PC-3 (cell line): ENCODE measurements around the gene ELF2. TPM values are rescaled to one million over a fixed set of nuclear protein-coding genes. Genes with fewer than 3 reads are reported as not detected.

Experiments used
- ATAC-seq: fragments of 200-7000 bp; cut with Tn5 transposase; 2 replicates; pipeline ENCODE4 v1.9.1; 2020; ENCODE audit warnings: mild to moderate bottlenecking, moderate library complexity
- BruUV-seq: library from RNA; stranded (reverse); fragments of 400-500 nt; replicated peaks from 2 replicates; lab custom pipeline; 2021; lab: Mats Ljungman, UMichigan
- CTCF ChIA-PET: fragments of 300-600 bp; sonication (Branson Sonifier 250); formaldehyde crosslinking; loops from one replicate; lab custom pipeline; 2022; ENCODE audit warnings: antibody characterized with exemption; lab: Charles Lee
- POLR2A ChIA-PET: fragments of 300-600 bp; sonication (Branson Sonifier 250); formaldehyde crosslinking; loops from one replicate; lab custom pipeline; 2022; ENCODE audit warnings: antibody characterized with exemption; ENCODE audit not compliant: unreplicated experiment; lab: Charles Lee
- DNase-seq: peaks from one replicate; pipeline ENCODE4 v3.0.0-alpha.2; 2015
- H2AFZ ChIP-seq: fragments of 300-600 bp; sonication (generic); 2 replicates; pipeline ENCODE4 v1.6.0; 2016; ENCODE audit warnings: antibody characterized with exemption, low read length
- H3F3A ChIP-seq: fragments of 300-600 bp; sonication (generic); one replicate; pipeline ENCODE4 v1.6.0; 2017; ENCODE audit warnings: antibody characterized with exemption, low read length, control low read depth, mild to moderate bottlenecking; ENCODE audit not compliant: unreplicated experiment
- H3K27ac ChIP-seq: fragments of 300-600 bp; sonication (generic); 2 replicates; pipeline ENCODE4 v1.5.1; 2016; ENCODE audit warnings: mild to moderate bottlenecking, low read length
- H3K27me3 ChIP-seq: fragments of 300-600 bp; sonication (generic); 2 replicates; pipeline ENCODE4 v1.6.1; 2016; ENCODE audit warnings: low read length, mixed read lengths
- H3K36me3 ChIP-seq: fragments of 300-600 bp; sonication (generic); 2 replicates; pipeline ENCODE4 v1.6.1; 2016; ENCODE audit warnings: low read depth, mixed run types, low read length, mixed read lengths
- H3K4me1 ChIP-seq: fragments of 300-600 bp; sonication (generic); 2 replicates; pipeline ENCODE4 v1.5.1; 2016; ENCODE audit warnings: low read length; ENCODE audit not compliant: insufficient read depth
- H3K4me2 ChIP-seq: fragments of 300-600 bp; sonication (generic); 2 replicates; pipeline ENCODE4 v1.6.0; 2016; ENCODE audit warnings: low read length
- H3K4me3 ChIP-seq: fragments of 300-600 bp; sonication (generic); 2 replicates; pipeline ENCODE4 v1.5.1; 2016; ENCODE audit warnings: mild to moderate bottlenecking, low read length, mixed read lengths
- H3K79me2 ChIP-seq: fragments of 300-600 bp; sonication (generic); 2 replicates; pipeline ENCODE4 v1.6.1; 2017; ENCODE audit warnings: low read length, mixed read lengths
- H3K9ac ChIP-seq: fragments of 300-600 bp; sonication (generic); 2 replicates; pipeline ENCODE4 v1.6.0; 2016; ENCODE audit warnings: mild to moderate bottlenecking, low read length
- H3K9me2 ChIP-seq: fragments of 300-600 bp; sonication (generic); replicated peaks from 2 replicates; pipeline ENCODE4 v1.6.1; 2016; ENCODE audit warnings: mixed run types, low read length, mixed read lengths
- H3K9me3 ChIP-seq: fragments of 300-600 bp; sonication (generic); 2 replicates; pipeline ENCODE4 v1.6.1; 2016; ENCODE audit warnings: low read length, mixed read lengths
- H4K20me1 ChIP-seq: fragments of 300-600 bp; sonication (generic); 2 replicates; pipeline ENCODE4 v1.6.1; 2016; ENCODE audit warnings: low read length, mixed read lengths
- EZH2 ChIP-seq: fragments of 300-600 bp; sonication (generic); IDR thresholded peaks from one replicate; pipeline ENCODE4 v1.6.1; 2017; ENCODE audit warnings: antibody characterized with exemption, mild to moderate bottlenecking, low read length; ENCODE audit not compliant: unreplicated experiment
- EZH2phosphoT487 ChIP-seq: fragments of 300-600 bp; sonication (generic); IDR thresholded peaks from 2 replicates; pipeline ENCODE4 v1.6.1; 2018; ENCODE audit warnings: mild to moderate bottlenecking, antibody characterized with exemption, low read length, borderline replicate concordance
- intact Hi-C: fragments of 100-400 bp; cut with micrococcal nuclease; formaldehyde crosslinking; loops from 2 replicates; pipeline ENCODE4 v1.9.0; 2023
- total RNA-seq: library from RNA; depleted of rRNA; stranded (reverse); fragments of >200 nt; gene quantifications from 2 replicates; pipeline ENCODE4 v1.2.3, GENCODE V29; 2014
- TF ChIP-seq, protein P1 (sequence below): fragments of 300-600 bp; sonication (generic); conservative IDR thresholded peaks from 2 replicates; pipeline ENCODE4 v1.5.1; 2017; ENCODE audit warnings: antibody characterized with exemption, low read depth, mild to moderate bottlenecking, low read length

ELF2 gene
- total RNA-seq, 1 experiment from 2014 or later, result 18.5 TPM

DNA sequence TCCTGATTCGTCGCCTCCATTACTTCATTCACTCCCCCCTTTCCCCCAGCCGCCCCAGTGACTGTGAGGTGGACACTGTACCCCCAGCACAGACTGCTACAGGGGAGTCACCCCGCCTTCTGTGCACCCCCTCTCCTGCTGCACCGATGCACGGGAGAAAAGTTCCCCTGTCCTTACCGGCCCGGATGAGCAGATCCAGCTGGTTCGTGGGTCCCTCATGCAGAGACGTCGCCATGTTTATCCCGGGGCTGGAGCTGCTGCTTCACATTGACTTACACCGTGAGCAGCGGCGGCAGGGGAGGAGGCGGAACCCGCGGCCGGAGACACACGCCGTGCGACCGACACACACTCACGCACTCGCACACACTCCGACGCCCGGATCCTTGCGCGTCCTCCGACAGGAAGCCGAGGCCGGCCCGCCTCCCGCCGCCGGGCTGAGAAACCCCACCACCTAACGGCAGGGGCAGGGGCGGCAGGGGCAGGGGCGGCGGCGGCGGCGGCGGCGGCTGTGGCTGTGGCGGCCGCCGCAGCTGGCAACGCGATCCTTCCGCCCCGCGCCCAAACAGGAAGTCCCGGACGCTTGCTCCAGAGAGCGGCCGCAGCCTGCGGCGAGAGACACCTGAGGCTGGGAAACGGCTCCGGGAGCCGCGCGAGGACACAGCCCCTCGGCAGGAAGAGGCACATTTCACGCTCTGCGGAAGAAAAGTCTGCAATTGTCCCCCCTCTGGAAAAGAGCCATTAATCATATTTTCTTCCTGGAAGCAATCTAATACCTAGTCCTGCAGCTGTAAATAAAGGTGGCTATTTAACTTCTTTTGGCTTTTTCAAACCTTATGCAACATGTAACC is 92.8 kb downstream of the ELF2 start:
- ATAC-seq, result peak; percentile 62
- ChIA-PET CTCF (interaction anchor here (1.0 kb wide), 1 partner anchor 54 kb away, joined by 4 read pairs; no protein-coding TSS in a partner anchor), POLR2A (no interaction called here)
- H4K20me1 ChIP-seq, result peaks cover 16% of the 10 kb centered on the region; the same call in 1 of the 2 replicates
- H3F3A ChIP-seq, result no peaks in the 10 kb centered on the region
- peak; percentile 85 for DNase-seq
- no peaks in the 10 kb centered on the region; the same call in 1 of the 2 replicates for H3K36me3 ChIP-seq
- BruUV-seq, result no TSS peak
- peak overlapping the region; percentile 85 for H3K4me3 ChIP-seq
- no peak for TF ChIP-seq EZH2
- TF ChIP-seq, protein P1, sequence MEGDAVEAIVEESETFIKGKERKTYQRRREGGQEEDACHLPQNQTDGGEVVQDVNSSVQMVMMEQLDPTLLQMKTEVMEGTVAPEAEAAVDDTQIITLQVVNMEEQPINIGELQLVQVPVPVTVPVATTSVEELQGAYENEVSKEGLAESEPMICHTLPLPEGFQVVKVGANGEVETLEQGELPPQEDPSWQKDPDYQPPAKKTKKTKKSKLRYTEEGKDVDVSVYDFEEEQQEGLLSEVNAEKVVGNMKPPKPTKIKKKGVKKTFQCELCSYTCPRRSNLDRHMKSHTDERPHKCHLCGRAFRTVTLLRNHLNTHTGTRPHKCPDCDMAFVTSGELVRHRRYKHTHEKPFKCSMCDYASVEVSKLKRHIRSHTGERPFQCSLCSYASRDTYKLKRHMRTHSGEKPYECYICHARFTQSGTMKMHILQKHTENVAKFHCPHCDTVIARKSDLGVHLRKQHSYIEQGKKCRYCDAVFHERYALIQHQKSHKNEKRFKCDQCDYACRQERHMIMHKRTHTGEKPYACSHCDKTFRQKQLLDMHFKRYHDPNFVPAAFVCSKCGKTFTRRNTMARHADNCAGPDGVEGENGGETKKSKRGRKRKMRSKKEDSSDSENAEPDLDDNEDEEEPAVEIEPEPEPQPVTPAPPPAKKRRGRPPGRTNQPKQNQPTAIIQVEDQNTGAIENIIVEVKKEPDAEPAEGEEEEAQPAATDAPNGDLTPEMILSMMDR, result no peak
- no peak for TF ChIP-seq EZH2phosphoT487
- no peaks in the 10 kb centered on the region for H3K9me3 ChIP-seq
- peak overlapping the region; percentile 87 for H2AFZ ChIP-seq
- peak overlapping the region; percentile 90 for H3K27ac ChIP-seq
- peak overlapping the region; percentile 97 for H3K9ac ChIP-seq
- intact Hi-C loops, result loop anchor here (5.0 kb wide), 2 partner anchors 93 to 218 kb away; partner anchors contain the start of genes ELF2, NAA15 and NDUFC1
- peaks cover 47% of the 10 kb centered on the region for H3K79me2 ChIP-seq
- peaks cover 13% of the 10 kb centered on the region; the same call in 1 of the 2 replicates for H3K4me1 ChIP-seq
- H3K27me3 ChIP-seq, result no peaks in the 10 kb centered on the region
- H3K4me2 ChIP-seq, result peak overlapping the region; percentile 97
- no peaks in the 10 kb centered on the region for H3K9me2 ChIP-seq

GRCh38 chr4:139083607-139083955 is 93.4 kb downstream of the ELF2 start:
- H3K4me1 ChIP-seq, result peaks cover 13% of the 10 kb centered on the region; the same call in 1 of the 2 replicates
- CTCF ChIA-PET, result no interaction called here
- H3K9me2 ChIP-seq, result no peaks in the 10 kb centered on the region
- H3K79me2 ChIP-seq, result peaks cover 53% of the 10 kb centered on the region
- H3K27me3 ChIP-seq, result no peaks in the 10 kb centered on the region
- POLR2A ChIA-PET, result no interaction called here
- H3K4me3 ChIP-seq, result peak overlapping the region; percentile 85
- peaks cover 16% of the 10 kb centered on the region; the same call in 1 of the 2 replicates for H4K20me1 ChIP-seq
- BruUV-seq, result TSS peak; percentile 39
- H3K27ac ChIP-seq, result peak overlapping the region; percentile 90
- no peaks in the 10 kb centered on the region; the same call in 1 of the 2 replicates for H3K36me3 ChIP-seq
- peak overlapping the region; percentile 97 for H3K4me2 ChIP-seq
- peak; percentile 33 for DNase-seq
- peak overlapping the region; percentile 87 for H2AFZ ChIP-seq
- peak; percentile 19 for ATAC-seq
- no peaks in the 10 kb centered on the region for H3F3A ChIP-seq
- H3K9me3 ChIP-seq, result no peaks in the 10 kb centered on the region
- H3K9ac ChIP-seq, result peak overlapping the region; percentile 97
- intact Hi-C loops, result loop anchor here (5.0 kb wide), 2 partner anchors 94 to 219 kb away; partner anchors contain the start of genes ELF2, NAA15 and NDUFC1
- TF ChIP-seq EZH2 (no peak), EZH2phosphoT487 (no peak)
- TF ChIP-seq, protein P1, result no peak
